HEK293 (cell line): ENCODE results near the gene BORA.
A peak's percentile ranks its signal among the peaks of the same experiment; 100 is the strongest.

ENCODE experiments used
- MYNN ChIP-seq: fragments of 450-650 bp; formaldehyde crosslinking; IDR thresholded peaks from 2 replicates; pipeline ENCODE4 v1.5.1; 2016; ENCODE audit warnings: missing biosample characterization, missing genetic modification characterization, borderline replicate concordance
- OSR2 ChIP-seq: fragments of 450-650 bp; formaldehyde crosslinking; IDR thresholded peaks from 2 replicates; pipeline ENCODE4 v1.5.1; 2016; ENCODE audit warnings: missing biosample characterization, missing genetic modification characterization
- SALL2 ChIP-seq: fragments of 450-650 bp; formaldehyde crosslinking; IDR thresholded peaks from 2 replicates; pipeline ENCODE4 v1.5.0; 2017; ENCODE audit warnings: missing biosample characterization, mild to moderate bottlenecking, missing genetic modification characterization, borderline replicate concordance
- SP7 ChIP-seq: fragments of 450-650 bp; formaldehyde crosslinking; IDR thresholded peaks from 2 replicates; pipeline ENCODE4 v1.5.1; 2016; ENCODE audit warnings: missing biosample characterization, missing genetic modification characterization
- ZBTB17 ChIP-seq: fragments of 450-650 bp; formaldehyde crosslinking; IDR thresholded peaks from 2 replicates; pipeline ENCODE4 v1.5.1; 2016; ENCODE audit warnings: missing biosample characterization, missing genetic modification characterization
- ZBTB48 ChIP-seq: fragments of 450-650 bp; formaldehyde crosslinking; IDR thresholded peaks from 2 replicates; pipeline ENCODE4 v1.5.1; 2016; ENCODE audit warnings: missing biosample characterization, missing genetic modification characterization
- ZEB2 ChIP-seq: fragments of 450-650 bp; formaldehyde crosslinking; IDR thresholded peaks from 2 replicates; pipeline ENCODE4 v1.5.1; 2016; ENCODE audit warnings: missing biosample characterization, missing genetic modification characterization
- ZNF138 ChIP-seq: fragments of 450-650 bp; formaldehyde crosslinking; IDR thresholded peaks from 2 replicates; pipeline ENCODE4 v1.5.1; 2016; ENCODE audit warnings: missing biosample characterization, missing genetic modification characterization, borderline replicate concordance
- ZNF202 ChIP-seq: fragments of 450-650 bp; formaldehyde crosslinking; IDR thresholded peaks from 2 replicates; pipeline ENCODE4 v1.5.1; 2016; ENCODE audit warnings: missing biosample characterization, missing genetic modification characterization, borderline replicate concordance
- ZNF274 ChIP-seq, 2 experiments: fragments of 200-500 bp in 1 of 2; fragments of 450-650 bp in 1 of 2; sonication (Bioruptor generic) in 1 of 2; formaldehyde crosslinking in 1 of 2; IDR thresholded peaks; 2 replicates each; pipeline versions ENCODE4 v1.5.1 to v1.6.1; 2014 to 2016; ENCODE audit warnings: borderline replicate concordance in 1 of 2, inconsistent platforms in 1 of 2, low read length in 1 of 2, missing biosample characterization in 1 of 2, missing genetic modification characterization in 1 of 2
- ZNF530 ChIP-seq: fragments of 450-650 bp; formaldehyde crosslinking; IDR thresholded peaks from 2 replicates; pipeline ENCODE4 v1.5.1; 2016; ENCODE audit warnings: low read depth, missing biosample characterization, missing genetic modification characterization
- ZNF707 ChIP-seq: fragments of 450-650 bp; formaldehyde crosslinking; IDR thresholded peaks from 2 replicates; pipeline ENCODE4 v1.5.1; 2016; ENCODE audit warnings: missing biosample characterization, missing genetic modification characterization
- ZNF785 ChIP-seq: fragments of 450-650 bp; formaldehyde crosslinking; IDR thresholded peaks from 2 replicates; pipeline ENCODE4 v1.5.1; 2016; ENCODE audit warnings: missing biosample characterization, missing genetic modification characterization
- ZSCAN23 ChIP-seq: fragments of 450-650 bp; formaldehyde crosslinking; IDR thresholded peaks from 2 replicates; pipeline ENCODE4 v1.5.1; 2016; ENCODE audit warnings: missing biosample characterization, missing genetic modification characterization
- TF ChIP-seq, protein P1 (sequence below): fragments of 450-650 bp; formaldehyde crosslinking; IDR thresholded peaks from 2 replicates; pipeline ENCODE4 v1.5.1; 2016; ENCODE audit warnings: missing biosample characterization, missing genetic modification characterization
- TF ChIP-seq, protein P2 (sequence below): fragments of 450-650 bp; formaldehyde crosslinking; IDR thresholded peaks from 2 replicates; pipeline ENCODE4 v1.5.1; 2016; ENCODE audit warnings: missing biosample characterization, missing genetic modification characterization
- TF ChIP-seq, protein P3 (sequence below): sonication (generic); formaldehyde crosslinking; IDR thresholded peaks from 2 replicates; pipeline ENCODE4 v1.8.1; 2022; ENCODE audit warnings: mild to moderate bottlenecking, moderate library complexity, missing genetic modification reagents
- TF ChIP-seq, protein P4 (sequence below): fragments of 450-650 bp; formaldehyde crosslinking; IDR thresholded peaks from 2 replicates; pipeline ENCODE4 v1.5.1; 2016; ENCODE audit warnings: missing biosample characterization, missing genetic modification characterization
- TF ChIP-seq, protein P5 (sequence below): fragments of 450-650 bp; formaldehyde crosslinking; IDR thresholded peaks from 2 replicates; pipeline ENCODE4 v1.5.1; 2016; ENCODE audit warnings: missing biosample characterization, missing genetic modification characterization
- TF ChIP-seq, protein P6 (sequence below): IDR thresholded peaks from 2 replicates; pipeline ENCODE4 v1.6.1; 2011; ENCODE audit warnings: mild to moderate bottlenecking, low read depth, low read length, borderline replicate concordance
- TF ChIP-seq, protein P7 (sequence below): fragments of 450-650 bp; formaldehyde crosslinking; IDR thresholded peaks from 2 replicates; pipeline ENCODE4 v1.5.1; 2016; ENCODE audit warnings: missing biosample characterization, missing genetic modification characterization
- TF ChIP-seq, protein P8 (sequence below): fragments of 450-650 bp; formaldehyde crosslinking; IDR thresholded peaks from 2 replicates; pipeline ENCODE4 v1.5.1; 2016; ENCODE audit warnings: missing biosample characterization, missing genetic modification characterization

BORA gene

DNA sequence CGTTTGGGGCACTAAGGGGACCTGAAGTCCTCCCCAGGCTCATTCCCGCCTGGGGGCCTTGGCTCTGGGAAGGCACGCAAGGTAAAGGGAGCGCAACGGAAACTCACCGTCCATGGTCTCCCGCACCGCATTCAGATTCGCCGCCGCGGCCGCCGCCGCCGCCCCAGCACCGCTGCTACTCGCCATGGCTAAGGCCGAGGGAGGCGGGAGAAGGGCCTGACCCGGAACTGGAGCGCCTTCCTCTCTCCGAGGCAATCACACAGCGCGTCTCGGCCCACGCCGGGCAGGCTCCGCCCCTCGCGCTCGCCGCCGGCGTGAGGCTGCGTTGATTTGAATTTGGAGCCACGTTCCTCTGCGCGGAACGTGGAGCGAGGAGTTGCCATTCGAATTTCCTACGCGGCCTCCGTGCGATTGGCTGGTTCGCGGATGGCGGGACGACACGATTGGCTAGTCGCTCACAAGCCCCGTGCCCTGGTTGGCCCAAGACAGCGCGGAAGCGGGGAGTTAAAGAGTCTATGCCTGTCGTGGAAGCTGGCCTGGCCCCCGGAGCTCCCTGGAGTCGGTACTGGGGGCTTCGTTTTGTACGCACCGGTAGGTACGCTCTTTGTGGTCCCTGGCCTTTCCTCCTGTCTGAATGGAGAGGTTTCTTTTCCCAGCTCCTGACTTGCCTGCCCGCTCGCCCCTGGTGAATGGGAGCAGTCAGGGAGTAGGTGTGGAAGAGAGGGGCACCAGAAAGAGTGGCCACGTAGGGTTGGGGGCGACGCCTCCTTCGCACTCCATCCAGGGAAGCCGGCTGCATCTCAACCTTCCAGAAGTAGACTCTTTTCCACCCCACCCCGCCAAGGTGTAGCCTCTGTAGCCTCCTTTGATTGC, at the start of gene BORA, which contains the start of gene MZT1 (continued):
- TF ChIP-seq, protein P1, sequence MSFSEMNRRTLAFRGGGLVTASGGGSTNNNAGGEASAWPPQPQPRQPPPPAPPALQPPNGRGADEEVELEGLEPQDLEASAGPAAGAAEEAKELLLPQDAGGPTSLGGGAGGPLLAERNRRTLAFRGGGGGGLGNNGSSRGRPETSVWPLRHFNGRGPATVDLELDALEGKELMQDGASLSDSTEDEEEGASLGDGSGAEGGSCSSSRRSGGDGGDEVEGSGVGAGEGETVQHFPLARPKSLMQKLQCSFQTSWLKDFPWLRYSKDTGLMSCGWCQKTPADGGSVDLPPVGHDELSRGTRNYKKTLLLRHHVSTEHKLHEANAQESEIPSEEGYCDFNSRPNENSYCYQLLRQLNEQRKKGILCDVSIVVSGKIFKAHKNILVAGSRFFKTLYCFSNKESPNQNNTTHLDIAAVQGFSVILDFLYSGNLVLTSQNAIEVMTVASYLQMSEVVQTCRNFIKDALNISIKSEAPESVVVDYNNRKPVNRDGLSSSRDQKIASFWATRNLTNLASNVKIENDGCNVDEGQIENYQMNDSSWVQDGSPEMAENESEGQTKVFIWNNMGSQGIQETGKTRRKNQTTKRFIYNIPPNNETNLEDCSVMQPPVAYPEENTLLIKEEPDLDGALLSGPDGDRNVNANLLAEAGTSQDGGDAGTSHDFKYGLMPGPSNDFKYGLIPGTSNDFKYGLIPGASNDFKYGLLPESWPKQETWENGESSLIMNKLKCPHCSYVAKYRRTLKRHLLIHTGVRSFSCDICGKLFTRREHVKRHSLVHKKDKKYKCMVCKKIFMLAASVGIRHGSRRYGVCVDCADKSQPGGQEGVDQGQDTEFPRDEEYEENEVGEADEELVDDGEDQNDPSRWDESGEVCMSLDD (tag by site-specific recombination) = no peak
- TF ChIP-seq, protein P2, sequence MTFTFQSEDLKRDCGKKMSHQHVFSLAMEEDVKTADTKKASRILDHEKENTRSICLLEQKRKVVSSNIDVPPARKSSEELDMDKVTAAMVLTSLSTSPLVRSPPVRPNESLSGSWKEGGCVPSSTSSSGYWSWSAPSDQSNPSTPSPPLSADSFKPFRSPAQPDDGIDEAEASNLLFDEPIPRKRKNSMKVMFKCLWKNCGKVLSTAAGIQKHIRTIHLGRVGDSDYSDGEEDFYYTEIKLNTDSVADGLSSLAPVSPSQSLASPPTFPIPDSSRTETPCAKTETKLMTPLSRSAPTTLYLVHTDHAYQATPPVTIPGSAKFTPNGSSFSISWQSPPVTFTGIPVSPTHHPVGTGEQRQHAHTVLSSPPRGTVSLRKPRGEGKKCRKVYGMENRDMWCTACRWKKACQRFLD (tag by site-specific recombination) = no peak
- no peak for TF ChIP-seq OSR2 (tag by site-specific recombination)
- TF ChIP-seq, protein P3, sequence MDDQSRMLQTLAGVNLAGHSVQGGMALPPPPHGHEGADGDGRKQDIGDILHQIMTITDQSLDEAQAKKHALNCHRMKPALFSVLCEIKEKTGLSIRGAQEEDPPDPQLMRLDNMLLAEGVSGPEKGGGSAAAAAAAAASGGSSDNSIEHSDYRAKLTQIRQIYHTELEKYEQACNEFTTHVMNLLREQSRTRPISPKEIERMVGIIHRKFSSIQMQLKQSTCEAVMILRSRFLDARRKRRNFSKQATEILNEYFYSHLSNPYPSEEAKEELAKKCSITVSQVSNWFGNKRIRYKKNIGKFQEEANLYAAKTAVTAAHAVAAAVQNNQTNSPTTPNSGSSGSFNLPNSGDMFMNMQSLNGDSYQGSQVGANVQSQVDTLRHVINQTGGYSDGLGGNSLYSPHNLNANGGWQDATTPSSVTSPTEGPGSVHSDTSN (CRISPR knock-in tag) = peak; percentile 87; the same call in 1 of the 2 replicates
- no peak for TF ChIP-seq ZNF274 (IDR thresholded peaks at IDR 0.05; ENCODE audit: low read length)
- TF ChIP-seq ZNF274 (tag by site-specific recombination; IDR thresholded peaks at IDR 0.05; ENCODE audit: borderline replicate concordance) = no peak
- TF ChIP-seq, protein P4, sequence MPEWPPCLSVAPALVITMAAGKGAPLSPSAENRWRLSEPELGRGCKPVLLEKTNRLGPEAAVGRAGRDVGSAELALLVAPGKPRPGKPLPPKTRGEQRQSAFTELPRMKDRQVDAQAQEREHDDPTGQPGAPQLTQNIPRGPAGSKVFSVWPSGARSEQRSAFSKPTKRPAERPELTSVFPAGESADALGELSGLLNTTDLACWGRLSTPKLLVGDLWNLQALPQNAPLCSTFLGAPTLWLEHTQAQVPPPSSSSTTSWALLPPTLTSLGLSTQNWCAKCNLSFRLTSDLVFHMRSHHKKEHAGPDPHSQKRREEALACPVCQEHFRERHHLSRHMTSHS (tag by site-specific recombination) = no peak
- no peak for TF ChIP-seq MYNN (tag by site-specific recombination)
- TF ChIP-seq ZBTB17 = peak; percentile 82
- TF ChIP-seq ZEB2 (tag by site-specific recombination) = peak; percentile 49; the same call in 1 of the 2 replicates
- peak; percentile 10; the same call in 1 of the 2 replicates for TF ChIP-seq SP7 (tag by site-specific recombination)
- no peak for TF ChIP-seq ZNF707 (tag by site-specific recombination)
- no peak for TF ChIP-seq ZSCAN23 (tag by site-specific recombination)
- TF ChIP-seq, protein P5, sequence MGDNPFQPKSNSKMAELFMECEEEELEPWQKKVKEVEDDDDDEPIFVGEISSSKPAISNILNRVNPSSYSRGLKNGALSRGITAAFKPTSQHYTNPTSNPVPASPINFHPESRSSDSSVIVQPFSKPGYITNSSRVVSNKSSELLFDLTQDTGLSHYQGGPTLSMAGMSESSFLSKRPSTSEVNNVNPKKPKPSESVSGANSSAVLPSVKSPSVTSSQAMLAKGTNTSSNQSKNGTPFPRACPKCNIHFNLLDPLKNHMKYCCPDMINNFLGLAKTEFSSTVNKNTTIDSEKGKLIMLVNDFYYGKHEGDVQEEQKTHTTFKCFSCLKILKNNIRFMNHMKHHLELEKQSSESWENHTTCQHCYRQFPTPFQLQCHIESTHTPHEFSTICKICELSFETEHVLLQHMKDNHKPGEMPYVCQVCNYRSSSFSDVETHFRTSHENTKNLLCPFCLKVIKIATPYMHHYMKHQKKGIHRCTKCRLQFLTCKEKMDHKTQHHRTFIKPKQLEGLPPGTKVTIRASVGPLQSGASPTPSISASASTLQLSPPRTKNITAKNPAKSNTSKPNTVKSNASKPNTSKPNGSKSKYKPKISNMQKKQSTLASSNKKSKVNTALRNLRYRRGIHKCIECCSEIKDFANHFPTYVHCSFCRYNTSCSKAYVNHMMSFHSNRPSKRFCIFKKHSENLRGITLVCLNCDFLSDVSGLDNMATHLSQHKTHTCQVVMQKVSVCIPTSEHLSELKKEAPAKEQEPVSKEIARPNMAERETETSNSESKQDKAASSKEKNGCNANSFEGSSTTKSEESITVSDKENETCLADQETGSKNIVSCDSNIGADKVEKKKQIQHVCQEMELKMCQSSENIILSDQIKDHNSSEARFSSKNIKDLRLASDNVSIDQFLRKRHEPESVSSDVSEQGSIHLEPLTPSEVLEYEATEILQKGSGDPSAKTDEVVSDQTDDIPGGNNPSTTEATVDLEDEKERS = no peak
- TF ChIP-seq ZBTB48 (tag by site-specific recombination) = no peak; the same call in none of the 2 replicates
- TF ChIP-seq ZNF530 = no peak
- TF ChIP-seq, protein P6, sequence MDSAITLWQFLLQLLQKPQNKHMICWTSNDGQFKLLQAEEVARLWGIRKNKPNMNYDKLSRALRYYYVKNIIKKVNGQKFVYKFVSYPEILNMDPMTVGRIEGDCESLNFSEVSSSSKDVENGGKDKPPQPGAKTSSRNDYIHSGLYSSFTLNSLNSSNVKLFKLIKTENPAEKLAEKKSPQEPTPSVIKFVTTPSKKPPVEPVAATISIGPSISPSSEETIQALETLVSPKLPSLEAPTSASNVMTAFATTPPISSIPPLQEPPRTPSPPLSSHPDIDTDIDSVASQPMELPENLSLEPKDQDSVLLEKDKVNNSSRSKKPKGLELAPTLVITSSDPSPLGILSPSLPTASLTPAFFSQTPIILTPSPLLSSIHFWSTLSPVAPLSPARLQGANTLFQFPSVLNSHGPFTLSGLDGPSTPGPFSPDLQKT = no peak
- no peak for TF ChIP-seq ZNF202
- TF ChIP-seq, protein P7, sequence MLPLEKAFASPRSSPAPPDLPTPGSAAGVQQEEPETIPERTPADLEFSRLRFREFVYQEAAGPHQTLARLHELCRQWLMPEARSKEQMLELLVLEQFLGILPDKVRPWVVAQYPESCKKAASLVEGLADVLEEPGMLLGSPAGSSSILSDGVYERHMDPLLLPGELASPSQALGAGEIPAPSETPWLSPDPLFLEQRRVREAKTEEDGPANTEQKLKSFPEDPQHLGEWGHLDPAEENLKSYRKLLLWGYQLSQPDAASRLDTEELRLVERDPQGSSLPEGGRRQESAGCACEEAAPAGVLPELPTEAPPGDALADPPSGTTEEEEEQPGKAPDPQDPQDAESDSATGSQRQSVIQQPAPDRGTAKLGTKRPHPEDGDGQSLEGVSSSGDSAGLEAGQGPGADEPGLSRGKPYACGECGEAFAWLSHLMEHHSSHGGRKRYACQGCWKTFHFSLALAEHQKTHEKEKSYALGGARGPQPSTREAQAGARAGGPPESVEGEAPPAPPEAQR = no peak
- no peak for TF ChIP-seq ZNF138
- TF ChIP-seq ZNF785 = no peak
- TF ChIP-seq SALL2 (tag by site-specific recombination) = no peak
- TF ChIP-seq, protein P8, sequence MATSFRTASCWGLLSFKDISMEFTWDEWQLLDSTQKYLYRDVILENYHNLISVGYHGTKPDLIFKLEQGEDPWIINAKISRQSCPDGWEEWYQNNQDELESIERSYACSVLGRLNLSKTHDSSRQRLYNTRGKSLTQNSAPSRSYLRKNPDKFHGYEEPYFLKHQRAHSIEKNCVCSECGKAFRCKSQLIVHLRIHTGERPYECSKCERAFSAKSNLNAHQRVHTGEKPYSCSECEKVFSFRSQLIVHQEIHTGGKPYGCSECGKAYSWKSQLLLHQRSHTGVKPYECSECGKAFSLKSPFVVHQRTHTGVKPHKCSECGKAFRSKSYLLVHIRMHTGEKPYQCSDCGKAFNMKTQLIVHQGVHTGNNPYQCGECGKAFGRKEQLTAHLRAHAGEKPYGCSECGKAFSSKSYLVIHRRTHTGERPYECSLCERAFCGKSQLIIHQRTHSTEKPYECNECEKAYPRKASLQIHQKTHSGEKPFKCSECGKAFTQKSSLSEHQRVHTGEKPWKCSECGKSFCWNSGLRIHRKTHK (tag by site-specific recombination) = no peak
